Kidney capillary endothelial cell (primary cell): ENCODE data around the gene OR51V1.
"Not testable (repeated sequence)": the region's sequence is repeated elsewhere in the genome, so short reads cannot be mapped to it uniquely, and the experiment has no call there.

ENCODE experiments used
- DNase-seq: peaks from one replicate; pipeline ENCODE4 v3.0.0-alpha.2; 2018; ENCODE audit warnings: low spot score

Gene OR51V1, protein sequence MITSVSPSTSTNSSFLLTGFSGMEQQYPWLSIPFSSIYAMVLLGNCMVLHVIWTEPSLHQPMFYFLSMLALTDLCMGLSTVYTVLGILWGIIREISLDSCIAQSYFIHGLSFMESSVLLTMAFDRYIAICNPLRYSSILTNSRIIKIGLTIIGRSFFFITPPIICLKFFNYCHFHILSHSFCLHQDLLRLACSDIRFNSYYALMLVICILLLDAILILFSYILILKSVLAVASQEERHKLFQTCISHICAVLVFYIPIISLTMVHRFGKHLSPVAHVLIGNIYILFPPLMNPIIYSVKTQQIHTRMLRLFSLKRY

DNA sequence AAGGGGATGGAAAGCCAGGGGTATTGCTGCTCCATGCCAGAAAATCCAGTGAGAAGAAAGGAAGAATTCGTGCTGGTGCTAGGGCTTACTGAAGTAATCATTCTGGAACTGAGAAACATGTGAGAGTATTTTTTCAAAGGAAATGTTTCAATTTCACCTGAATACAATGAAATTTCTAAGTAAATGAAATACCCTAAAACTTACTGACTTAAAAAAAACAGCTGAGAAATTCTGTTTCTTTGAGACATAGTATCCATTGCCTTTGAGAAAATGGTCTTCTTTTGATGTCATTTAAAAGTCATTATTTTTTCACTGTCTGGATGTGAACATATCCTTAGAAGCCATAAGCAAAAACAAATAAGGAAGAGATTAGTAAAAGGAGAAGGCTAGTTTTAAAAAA, at the start of gene OR51V1:
TSS of gene OR51V1 (minus strand) at position 101 of the 400 bp plus-strand sequence. CDS start at position 101, 0 bp downstream.
- no peak for DNase-seq

DNA sequence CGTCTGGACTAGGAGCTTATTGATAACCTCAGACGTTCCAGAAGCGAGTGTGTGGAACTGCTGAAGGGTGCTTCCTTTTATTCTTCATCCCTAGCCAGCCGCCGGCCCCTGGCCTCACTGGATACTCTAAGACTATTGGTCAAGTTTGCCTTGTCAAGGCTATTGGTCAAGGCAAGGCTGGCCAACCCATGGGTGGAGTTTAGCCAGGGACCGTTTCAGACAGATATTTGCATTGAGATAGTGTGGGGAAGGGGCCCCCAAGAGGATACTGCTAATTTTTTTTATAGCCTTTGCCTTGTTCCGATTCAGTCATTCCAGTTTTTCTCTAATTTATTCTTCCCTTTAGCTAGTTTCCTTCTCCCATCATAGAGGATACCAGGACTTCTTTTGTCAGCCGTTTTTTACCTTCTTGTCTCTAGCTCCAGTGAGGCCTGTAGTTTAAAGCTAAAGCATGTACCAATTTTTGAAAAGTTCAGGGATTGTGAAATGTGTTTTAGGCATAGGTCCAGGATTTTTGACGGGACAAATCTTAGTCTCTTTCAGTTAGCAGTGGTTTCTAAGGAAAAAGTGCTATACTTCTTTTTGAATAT, 49.4 kb upstream of the OR51V1 start, which contains the start of gene HBG1:
TSS of gene HBG1 (minus strand) at position 51 of the 590 bp plus-strand sequence. CDS start 53 bp downstream, outside the sequence.
- not testable (repeated sequence) for DNase-seq

GRCh38 chr11:5248498-5248897, 48.0 kb upstream of the OR51V1 start:
- not testable (repeated sequence) for DNase-seq

DNA sequence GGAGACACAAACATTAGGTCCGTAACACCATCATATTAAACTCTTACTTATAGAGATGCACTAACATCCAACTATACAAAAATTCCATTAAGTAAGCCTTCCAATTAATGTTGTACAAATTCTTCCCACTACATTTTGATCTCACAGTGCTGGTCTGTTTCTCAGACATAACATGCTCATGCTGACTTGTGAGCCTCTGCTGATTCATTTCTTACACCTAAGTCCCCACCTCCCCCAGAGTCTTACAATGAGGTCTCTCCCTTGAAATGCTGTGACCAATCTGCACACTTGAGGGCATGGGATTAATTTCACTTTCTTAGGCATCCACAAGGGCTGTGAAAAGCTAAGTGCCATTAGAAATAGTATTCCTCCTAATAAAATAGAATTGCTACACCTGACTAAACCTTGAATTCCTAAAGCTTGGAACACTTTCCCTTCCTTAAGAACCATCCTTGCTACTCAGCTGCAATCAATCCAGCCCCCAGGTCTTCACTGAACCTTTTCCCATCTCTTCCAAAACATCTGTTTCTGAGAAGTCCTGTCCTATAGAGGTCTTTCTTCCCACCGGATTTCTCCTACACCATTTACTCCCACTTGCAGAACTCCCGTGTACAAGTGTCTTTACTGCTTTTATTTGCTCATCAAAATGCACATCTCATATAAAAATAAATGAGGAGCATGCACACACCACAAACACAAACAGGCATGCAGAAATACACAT, 47.1 kb upstream of the OR51V1 start:
- no peak for DNase-seq

- DNase-seq = no peak
Measured at GRCh38 chr11:5246772-5247471, 46.4 kb upstream of the OR51V1 start.

DNA sequence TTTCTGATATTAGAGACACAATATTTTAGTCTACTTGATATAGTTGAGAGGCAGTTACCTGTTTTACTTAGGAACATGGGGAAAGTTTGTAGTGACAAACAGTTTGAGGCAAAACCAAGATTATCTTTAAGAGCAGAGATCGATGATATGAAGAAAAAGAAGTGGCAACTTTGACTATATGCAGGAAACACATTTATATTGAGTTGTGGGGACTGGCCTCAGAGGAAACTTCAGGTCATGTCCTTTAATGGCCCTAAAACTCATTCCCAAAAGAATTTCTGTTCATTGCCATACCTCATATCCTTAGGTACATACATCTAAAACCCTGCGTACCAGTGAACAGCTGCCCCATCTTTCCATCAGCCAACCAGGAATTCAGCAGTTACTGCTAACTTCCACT, 44.7 kb upstream of the OR51V1 start:
- no peak for DNase-seq

DNA sequence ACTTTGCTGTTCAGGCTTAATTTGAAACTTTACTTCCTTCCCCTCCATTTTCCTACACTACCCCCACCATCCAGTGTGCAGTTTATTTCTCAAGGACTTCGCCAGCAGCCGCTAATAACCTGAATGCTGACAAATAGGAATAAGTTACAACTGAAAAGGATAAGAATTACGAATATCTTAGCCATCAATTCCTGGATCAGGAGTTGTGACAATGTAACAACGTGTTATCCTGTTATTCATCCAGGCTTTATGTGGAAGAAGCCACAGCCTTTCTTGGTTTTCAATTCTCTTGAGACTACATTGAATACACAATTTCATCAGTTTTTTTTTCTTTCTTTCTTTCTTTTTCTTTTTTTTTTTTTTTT, 43.3 kb upstream of the OR51V1 start:
- no peak for DNase-seq

- DNase-seq = no peak
Measured at GRCh38 chr11:5242933-5243815, 42.7 kb upstream of the OR51V1 start.

- no peak for DNase-seq
Measured at GRCh38 chr11:5242208-5242607, 41.7 kb upstream of the OR51V1 start.

DNA sequence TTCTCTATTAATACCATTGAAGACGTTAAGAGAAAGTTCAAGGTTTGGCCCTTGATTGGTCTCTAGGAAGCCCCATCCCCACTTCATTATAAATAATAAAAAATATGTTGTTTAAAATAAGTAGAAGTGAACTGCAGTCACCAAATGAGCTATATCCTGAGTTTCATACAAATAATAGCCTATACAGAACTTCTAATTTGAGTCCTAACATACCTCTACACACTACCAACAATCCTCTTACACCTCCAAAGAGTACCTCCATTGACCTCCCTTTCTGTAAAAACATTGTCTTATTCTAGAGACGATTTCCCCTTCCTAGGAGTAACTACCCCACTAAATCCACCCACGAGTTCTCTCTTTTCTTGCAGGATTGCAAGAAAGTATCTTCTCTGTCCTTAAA, 41.0 kb upstream of the OR51V1 start:
- no peak for DNase-seq

DNA sequence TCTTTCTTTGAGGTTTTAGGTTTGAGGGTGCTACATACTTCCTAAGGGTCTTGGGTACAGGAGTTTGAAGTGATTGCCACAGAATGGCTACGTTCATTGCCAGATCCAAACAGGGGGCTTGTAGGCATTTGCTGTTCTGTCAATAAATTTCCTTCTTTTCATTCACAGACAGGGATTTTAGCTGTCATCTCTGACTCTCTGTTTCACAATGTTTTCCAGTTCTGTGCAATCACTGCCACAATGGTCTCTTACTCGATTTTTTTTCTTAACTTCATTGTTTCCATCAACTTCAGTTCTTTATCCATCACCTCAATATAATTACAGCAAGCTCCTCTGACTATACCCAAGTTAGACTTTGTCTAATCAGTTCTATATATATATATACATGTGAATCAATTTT, 40.0 kb upstream of the OR51V1 start:
- DNase-seq = no peak

GRCh38 chr11:5240056-5240455, 39.6 kb upstream of the OR51V1 start:
- no peak for DNase-seq

- no peak for DNase-seq
Measured at GRCh38 chr11:5239046-5239445, 38.6 kb upstream of the OR51V1 start.

DNA sequence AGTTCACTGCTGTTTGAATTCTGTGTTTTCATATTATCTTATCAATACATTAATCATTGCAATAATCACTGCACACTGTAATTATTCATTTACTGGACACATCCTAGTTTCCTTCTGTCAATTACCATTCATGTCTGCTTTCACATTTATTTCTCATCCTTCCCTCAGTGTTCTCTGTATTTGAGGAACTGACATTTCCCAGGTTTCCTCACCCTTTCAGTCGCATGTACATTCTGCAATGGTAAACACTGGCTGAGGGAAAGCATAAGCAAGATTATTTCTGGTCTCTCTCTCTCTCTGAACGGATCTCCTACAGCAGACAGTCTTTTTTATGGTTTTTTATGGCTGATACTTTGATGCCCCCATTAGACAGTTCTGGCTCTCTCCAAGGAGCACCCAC, 38.0 kb upstream of the OR51V1 start:
- DNase-seq = no peak

GRCh38 chr11:5237420-5237819, 36.9 kb upstream of the OR51V1 start:
- no peak for DNase-seq

DNA sequence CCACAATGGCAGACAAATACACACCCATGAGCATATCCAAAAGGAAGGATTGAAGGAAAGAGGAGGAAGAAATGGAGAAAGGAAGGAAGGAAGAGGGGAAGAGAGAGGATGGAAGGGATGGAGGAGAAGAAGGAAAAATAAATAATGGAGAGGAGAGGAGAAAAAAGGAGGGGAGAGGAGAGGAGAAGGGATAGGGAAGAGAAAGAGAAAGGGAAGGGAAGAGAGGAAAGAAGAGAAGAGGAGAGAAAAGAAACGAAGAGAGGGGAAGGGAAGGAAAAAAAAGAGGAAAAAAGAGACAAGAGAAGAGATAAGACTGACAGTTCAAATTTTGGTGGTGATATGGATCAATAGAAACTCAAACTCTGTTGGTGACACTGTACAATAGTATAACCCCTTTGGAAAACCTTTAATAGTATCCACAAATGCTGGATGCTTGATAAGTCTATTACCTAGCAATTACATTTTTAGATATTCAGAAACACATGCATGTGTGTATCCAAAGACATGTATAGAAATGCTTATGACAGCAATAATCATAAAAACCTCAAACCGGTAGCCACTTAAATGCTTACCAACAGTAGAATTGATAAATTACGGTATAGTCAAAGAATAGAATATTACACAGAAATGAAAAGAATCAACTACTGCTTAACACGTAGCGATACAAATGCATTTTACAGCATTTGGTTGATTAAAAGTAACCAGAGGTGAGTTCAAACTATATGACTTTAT, 35.0 kb upstream of the OR51V1 start:
- DNase-seq = no peak

- no peak for DNase-seq
Measured at GRCh38 chr11:5234381-5234834, 33.9 kb upstream of the OR51V1 start, which contains the start of gene HBD. Gene HBD, minus strand, starts transcription at chr11:5234483. Its CDS starts 50 bp downstream, at chr11:5234433.

DNA sequence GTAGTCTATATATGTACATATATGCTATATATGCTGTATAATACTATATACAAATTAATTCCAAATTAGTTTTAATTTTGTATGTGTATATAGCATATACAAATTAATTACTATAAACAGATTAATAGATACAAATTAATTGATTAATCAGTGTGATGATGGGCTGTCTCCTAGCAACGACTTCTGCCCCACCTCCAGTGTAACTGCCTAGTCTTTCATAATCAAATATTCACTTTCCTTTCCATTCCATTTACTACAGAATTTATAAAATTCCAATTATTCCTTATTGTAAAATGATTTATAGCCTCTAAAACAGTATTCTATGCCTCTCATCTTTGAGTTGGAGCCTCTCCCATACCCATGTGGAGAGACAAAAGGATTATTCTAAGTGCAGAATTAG, 32.8 kb upstream of the OR51V1 start:
- no peak for DNase-seq

GRCh38 chr11:5232821-5233220, 32.3 kb upstream of the OR51V1 start:
- no peak for DNase-seq

DNA sequence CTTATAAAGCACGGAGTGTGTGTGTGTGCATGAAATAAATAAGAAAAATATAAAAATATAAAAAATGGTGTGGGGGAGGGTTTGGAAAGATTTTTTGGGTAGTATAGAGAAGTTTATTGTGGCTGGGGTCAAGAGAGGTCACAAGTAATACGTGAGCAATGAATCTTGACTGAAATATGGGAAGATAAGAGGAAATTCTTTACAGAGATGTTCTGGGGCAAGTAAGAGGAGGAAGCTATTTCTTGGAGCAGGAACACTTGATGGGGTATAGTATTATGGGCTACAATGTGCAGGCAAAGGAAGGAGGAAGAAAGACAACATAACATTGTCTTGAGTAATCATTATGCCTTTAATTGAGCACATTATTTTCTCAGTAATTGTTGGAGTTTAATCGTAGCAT, 31.7 kb upstream of the OR51V1 start:
- no peak for DNase-seq

DNA sequence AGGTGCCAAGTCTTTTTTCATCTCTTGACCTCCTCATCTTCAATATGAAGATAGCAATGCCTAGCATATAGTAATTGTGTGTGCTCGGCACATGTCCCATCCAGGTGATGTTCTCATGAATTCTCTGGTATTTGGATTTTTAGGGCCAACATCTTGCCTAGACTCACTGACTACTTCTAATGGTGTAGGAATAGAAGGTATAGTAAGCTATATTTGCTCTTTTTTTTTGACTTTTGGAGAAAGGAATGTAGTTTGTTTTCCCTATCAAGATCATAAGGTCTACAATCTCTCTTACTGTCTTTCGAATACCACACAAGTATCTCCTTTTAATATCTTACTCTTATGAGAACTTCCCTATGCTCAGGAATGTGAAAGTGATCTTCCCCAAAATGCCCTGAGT, 30.6 kb upstream of the OR51V1 start:
- no peak for DNase-seq
